PFSK-1 (cell line): ENCODE data around the gene SELENOS.

ENCODE experiments used
- FOXP2 ChIP-seq: optimal IDR thresholded peaks from 2 replicates; pipeline ENCODE3; 2011; ENCODE audit warnings: borderline replicate concordance, control low read depth, inconsistent platforms; ENCODE audit not compliant: insufficient read depth; ENCODE audit errors: extremely low read length, extremely low read depth
- POLR2AphosphoS5 ChIP-seq: IDR thresholded peaks from 2 replicates; pipeline ENCODE4 v1.6.1; 2012; ENCODE audit warnings: low read depth, mild to moderate bottlenecking, control low read depth, low read length, moderate library complexity
- SIN3A ChIP-seq: IDR thresholded peaks from 2 replicates; pipeline ENCODE4 v1.6.1; 2012; ENCODE audit warnings: mild to moderate bottlenecking, low read length, moderate library complexity, borderline replicate concordance; ENCODE audit not compliant: insufficient read depth
- TAF1 ChIP-seq: IDR thresholded peaks from 2 replicates; pipeline ENCODE4 v1.6.1; 2012; ENCODE audit warnings: low read length, control low read depth, borderline replicate concordance; ENCODE audit not compliant: insufficient read depth
- TF ChIP-seq, protein P1 (sequence below), 2 experiments: IDR thresholded peaks; 2 replicates each; pipeline versions ENCODE4 v1.6.1 to v1.8.0; 2011 to 2012; ENCODE audit warnings: low read depth in 2 of 2, low read length in 2 of 2, control low read depth in 1 of 2, inconsistent platforms in 1 of 2, mild to moderate bottlenecking in 1 of 2, moderate library complexity in 1 of 2; ENCODE audit not compliant: insufficient read depth in 1 of 2

The SELENOS gene

DNA sequence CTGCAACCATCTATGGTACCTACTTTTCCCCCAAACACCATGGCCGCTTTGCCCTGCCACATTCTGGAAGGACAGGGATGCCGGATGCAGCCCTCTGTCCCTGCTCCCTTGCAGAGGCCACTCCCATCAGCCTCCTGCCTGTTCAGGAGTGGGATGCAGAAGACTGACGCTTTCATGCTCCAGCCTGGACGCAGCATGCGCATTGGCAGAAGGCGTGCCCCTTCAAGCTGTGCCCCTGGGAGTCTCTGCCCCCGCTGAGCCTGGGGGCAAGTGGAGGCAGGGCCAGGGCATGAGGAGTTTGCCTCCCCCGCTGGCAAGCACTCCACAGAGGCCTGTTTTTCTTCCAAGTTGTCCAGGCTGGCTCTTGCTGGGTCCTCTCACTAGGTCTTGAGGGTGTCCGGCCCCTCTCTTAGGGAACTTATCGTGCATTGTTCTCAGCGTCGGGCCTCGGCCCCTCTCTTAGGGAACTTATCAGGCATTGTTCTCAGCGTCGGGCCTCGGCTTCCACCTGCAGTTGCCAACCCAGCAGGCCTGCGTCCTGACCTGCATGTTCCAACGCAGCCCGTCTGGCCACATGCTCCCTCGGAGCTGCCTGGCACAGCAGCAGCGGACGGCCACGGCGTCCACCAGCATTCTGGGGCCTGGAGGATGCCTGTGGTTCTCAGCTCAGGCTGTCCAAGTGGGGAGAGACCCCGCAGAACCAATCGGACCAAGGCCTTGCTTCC lies 32.3 kb upstream of the SELENOS start:
- TF ChIP-seq FOXP2 (no peak), SIN3A (no peak), TAF1 (no peak), POLR2AphosphoS5 (no peak)
- TF ChIP-seq, protein P1, sequence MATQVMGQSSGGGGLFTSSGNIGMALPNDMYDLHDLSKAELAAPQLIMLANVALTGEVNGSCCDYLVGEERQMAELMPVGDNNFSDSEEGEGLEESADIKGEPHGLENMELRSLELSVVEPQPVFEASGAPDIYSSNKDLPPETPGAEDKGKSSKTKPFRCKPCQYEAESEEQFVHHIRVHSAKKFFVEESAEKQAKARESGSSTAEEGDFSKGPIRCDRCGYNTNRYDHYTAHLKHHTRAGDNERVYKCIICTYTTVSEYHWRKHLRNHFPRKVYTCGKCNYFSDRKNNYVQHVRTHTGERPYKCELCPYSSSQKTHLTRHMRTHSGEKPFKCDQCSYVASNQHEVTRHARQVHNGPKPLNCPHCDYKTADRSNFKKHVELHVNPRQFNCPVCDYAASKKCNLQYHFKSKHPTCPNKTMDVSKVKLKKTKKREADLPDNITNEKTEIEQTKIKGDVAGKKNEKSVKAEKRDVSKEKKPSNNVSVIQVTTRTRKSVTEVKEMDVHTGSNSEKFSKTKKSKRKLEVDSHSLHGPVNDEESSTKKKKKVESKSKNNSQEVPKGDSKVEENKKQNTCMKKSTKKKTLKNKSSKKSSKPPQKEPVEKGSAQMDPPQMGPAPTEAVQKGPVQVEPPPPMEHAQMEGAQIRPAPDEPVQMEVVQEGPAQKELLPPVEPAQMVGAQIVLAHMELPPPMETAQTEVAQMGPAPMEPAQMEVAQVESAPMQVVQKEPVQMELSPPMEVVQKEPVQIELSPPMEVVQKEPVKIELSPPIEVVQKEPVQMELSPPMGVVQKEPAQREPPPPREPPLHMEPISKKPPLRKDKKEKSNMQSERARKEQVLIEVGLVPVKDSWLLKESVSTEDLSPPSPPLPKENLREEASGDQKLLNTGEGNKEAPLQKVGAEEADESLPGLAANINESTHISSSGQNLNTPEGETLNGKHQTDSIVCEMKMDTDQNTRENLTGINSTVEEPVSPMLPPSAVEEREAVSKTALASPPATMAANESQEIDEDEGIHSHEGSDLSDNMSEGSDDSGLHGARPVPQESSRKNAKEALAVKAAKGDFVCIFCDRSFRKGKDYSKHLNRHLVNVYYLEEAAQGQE (IDR thresholded peaks at IDR 0.05; ENCODE audit: insufficient read depth in 1 of 2, low read depth in 2 of 2, low read length in 2 of 2): no peak

DNA sequence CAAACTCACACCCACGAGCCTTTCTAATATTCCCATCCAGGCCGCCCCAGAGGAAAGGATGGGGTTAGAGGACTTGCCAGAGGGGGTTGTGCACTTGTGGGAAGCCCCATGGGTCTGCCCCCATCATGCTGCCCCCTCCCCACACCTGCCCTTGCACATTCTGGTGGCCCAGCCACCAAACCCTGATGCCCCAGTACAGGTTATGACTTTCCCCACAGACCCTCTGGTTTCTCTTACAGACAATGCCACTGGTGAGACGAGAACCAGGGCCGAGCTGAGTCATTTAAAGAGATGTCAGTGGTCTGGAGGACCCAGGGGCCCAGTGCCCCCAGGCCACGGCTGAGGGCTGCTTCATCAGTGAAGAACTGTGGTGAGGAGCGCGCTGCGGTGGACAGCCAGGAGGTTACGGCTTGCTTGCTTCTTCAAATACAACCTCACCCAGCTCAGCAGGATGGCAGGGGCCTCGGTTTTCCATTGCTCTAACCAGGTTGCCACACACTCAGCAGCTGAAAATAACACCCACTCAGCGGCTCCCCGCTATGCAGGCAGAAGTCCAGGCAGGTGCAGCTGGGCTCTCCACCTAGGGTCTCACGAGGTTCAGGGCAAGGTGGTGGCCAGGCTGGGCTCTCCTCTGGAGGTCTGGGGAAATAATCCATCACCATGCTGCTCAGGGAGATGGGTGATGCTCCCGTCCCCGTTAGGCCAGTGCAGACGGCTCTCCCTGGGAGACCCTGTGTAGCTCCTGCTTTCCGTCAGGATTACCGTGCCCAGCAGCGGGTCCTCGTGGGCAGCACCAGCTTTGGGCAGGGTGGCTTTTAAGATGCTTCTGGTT lies 31.5 kb upstream of the SELENOS start:
- no peak for TF ChIP-seq POLR2AphosphoS5
- no peak for TF ChIP-seq TAF1
- TF ChIP-seq, protein P1 (IDR thresholded peaks at IDR 0.05; ENCODE audit: insufficient read depth in 1 of 2, low read depth in 2 of 2, low read length in 2 of 2): no peak
- TF ChIP-seq SIN3A: no peak
- TF ChIP-seq FOXP2: no peak

DNA sequence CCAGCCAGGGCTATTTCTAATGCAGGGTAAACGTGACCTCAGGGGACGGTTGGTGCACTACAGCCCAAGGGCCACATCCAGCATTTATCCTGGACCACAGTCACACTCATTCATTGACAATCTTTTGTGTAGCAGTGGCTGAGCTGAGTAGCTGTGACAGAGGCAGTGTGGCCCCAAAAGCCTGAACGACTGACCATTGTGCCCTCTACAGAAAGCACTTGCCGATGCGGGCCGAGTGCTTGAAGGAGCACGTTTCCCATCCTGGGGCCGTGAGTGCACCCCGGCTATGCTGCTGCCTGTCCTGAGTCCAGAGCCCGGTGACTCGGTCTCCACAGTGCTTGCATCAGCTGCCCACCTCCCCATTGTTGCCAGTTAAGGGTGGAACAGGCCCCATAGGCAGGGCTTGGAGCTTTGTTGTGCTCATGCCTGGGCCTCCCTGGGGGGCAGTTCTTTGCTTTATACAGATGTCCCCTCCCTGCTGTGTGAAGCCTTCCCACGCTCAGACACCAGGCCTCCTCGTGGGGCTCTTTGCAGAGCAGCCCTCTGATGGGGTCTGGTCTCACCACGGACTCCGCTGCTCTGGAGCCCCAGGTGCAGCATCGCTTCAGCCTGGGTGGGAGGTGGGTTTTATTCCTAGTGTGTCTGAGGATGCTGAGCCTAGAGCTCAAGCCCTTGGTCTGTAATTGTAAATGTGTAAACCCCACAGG lies 30.8 kb upstream of the SELENOS start:
- no peak for TF ChIP-seq FOXP2
- TF ChIP-seq TAF1: no peak
- TF ChIP-seq POLR2AphosphoS5: no peak
- TF ChIP-seq, protein P1 (IDR thresholded peaks at IDR 0.05; ENCODE audit: insufficient read depth in 1 of 2, low read depth in 2 of 2, low read length in 2 of 2): no peak
- no peak for TF ChIP-seq SIN3A

DNA sequence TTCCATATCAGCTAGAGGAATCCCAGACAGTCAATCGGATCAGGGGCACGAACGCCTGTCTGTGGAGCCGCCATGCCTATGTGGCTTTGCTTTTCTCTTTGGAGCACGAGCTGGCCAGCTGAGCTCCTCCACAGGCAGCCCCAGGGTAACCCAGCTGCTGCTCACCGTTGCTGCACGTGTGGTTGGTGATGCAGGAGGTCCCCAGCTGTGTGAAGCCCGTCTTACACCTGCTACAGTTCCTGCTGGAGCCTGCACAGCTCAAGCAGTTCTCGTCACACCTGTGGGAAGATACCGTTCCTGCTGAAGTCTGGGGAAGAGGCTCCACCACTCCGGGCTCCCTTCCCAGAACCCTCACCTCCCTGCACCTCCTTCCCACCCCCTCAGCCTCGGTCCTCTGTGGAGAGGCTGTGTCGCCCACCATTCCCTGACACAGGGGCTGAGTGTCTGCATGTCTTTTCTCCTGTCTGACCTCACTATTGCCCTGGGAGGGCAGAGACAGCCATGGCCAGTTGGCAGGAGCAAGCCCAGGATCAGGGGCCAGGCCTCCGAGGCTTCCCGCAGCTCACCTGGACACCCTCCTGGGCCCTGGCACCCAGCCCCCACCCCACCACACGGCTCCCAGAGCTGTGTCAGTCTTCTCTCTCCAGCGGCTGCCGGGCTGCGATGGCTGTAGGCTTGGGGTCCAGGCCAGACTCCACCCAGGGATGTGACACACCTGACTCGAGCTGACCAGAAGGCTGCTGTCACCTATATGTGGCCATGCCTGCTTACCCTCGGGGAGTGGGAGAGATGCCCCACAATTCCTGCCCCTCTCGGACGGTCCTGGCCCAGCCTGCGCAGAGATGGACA lies 30.0 kb upstream of the SELENOS start:
- TF ChIP-seq, protein P1 (IDR thresholded peaks at IDR 0.05; ENCODE audit: insufficient read depth in 1 of 2, low read depth in 2 of 2, low read length in 2 of 2): no peak
